Epithelial cell of proximal tubule (primary cell): ENCODE data around the gene HELZ. TPM values are rescaled to one million over a fixed set of nuclear protein-coding genes. Genes with fewer than 3 reads are reported as not detected.
"Not testable (repeated sequence)": the region's sequence is repeated elsewhere in the genome, so short reads cannot be mapped to it uniquely, and the experiment has no call there.

Experiments
- DNase-seq: peaks from one replicate; pipeline ENCODE4 v3.0.0-alpha.2; 2011; ENCODE audit warnings: low read depth
- H3K4me3 ChIP-seq: 2 replicates; pipeline ENCODE4 v1.5.1; 2011; ENCODE audit warnings: low read depth, mild to moderate bottlenecking, low read length
- total RNA-seq: library from RNA; depleted of rRNA; stranded (reverse); fragments of >200 nt; gene quantifications from 2 replicates; pipeline ENCODE4 v1.2.3, GENCODE V29; 2015
- TF ChIP-seq, protein P1 (sequence below): conservative IDR thresholded peaks from 2 replicates; pipeline ENCODE4 v1.5.1; 2012; ENCODE audit warnings: low read depth, mild to moderate bottlenecking, low read length

HELZ gene
- total RNA-seq, 1 donor from 2014 or later: 31.1 TPM

DNA sequence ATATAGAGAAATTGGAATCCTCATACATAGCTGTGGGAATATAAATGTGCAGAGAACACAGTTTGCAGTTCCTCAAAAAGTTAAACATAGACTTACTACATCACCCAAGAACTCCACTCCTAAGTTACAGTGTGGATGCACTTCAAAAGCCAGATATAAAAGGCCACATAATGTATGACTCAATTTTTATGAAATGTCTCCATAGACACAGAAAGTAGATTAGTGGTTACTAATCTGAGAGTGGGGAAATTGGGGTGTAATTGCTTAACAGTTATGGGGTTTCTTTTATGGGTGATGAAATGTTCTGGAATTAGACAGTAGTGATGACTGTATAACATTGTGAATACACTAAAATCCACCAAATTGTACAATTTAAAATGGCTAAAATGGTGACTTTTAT is 139.8 kb downstream of the HELZ start:
- TF ChIP-seq, protein P1, sequence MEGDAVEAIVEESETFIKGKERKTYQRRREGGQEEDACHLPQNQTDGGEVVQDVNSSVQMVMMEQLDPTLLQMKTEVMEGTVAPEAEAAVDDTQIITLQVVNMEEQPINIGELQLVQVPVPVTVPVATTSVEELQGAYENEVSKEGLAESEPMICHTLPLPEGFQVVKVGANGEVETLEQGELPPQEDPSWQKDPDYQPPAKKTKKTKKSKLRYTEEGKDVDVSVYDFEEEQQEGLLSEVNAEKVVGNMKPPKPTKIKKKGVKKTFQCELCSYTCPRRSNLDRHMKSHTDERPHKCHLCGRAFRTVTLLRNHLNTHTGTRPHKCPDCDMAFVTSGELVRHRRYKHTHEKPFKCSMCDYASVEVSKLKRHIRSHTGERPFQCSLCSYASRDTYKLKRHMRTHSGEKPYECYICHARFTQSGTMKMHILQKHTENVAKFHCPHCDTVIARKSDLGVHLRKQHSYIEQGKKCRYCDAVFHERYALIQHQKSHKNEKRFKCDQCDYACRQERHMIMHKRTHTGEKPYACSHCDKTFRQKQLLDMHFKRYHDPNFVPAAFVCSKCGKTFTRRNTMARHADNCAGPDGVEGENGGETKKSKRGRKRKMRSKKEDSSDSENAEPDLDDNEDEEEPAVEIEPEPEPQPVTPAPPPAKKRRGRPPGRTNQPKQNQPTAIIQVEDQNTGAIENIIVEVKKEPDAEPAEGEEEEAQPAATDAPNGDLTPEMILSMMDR: no peak
- DNase-seq: no peak
- no peak overlapping the region for H3K4me3 ChIP-seq

GRCh38 chr17:67104641-67105040 is 140.4 kb downstream of the HELZ start:
- DNase-seq: not testable (repeated sequence)

DNA sequence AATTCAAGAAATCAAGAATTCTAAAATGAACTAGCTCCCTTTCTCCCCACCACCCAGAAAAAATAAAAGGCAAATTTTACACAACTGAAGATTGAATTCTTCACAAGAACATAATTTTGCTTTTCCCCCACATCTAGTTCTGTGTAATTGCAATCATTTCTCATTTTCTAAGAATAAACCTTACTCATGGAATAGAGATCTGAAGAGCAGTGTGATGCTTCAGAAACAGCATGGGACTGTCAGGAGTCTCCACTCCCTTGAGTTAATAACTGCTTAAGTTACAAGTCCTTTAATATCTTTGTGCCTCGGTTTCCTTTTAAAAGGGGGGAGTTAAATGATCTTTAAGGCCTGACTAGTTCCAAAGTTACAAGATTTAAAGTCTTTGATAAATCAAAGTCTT is 147.0 kb downstream of the HELZ start:
- no peak overlapping the region for H3K4me3 ChIP-seq
- no peak for DNase-seq
- TF ChIP-seq, protein P1: no peak

More at GRCh38 chr17:67104641-67105040, 140.4 kb downstream of the HELZ start:
- H3K4me3 ChIP-seq: not testable (repeated sequence)

DNA sequence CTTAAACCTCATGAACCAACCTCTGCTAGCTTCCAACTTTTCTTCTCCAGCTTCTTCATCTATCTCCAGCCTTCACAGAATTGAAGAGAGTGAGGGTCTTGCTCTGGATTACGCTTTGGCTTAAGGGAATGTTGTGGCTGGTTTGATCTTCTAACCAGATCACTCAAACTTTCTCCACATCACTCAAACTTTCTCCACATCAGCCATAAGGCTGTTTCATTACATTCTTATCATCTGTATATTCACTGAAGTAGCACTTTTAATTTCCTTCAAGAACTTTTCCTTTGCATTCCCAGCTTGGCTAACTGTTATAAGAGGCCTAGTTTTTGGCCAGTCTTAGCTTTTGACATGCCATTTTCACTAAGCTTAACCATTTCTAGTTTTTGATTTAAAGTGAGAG is 148.4 kb downstream of the HELZ start:
- no peak for DNase-seq
- TF ChIP-seq, protein P1: no peak
- H3K4me3 ChIP-seq: no peak overlapping the region

GRCh38 chr17:67095803-67096202 is 149.2 kb downstream of the HELZ start:
- peak; percentile 32 for DNase-seq
- H3K4me3 ChIP-seq: no peak overlapping the region
- TF ChIP-seq, protein P1: no peak

- DNase-seq: peak; percentile 82
- not testable (repeated sequence) for H3K4me3 ChIP-seq
These were observed 149.7 kb downstream of the HELZ start for GRCh38 chr17:67095291-67095690.

GRCh38 chr17:67093348-67093747 is 151.6 kb downstream of the HELZ start:
- TF ChIP-seq, protein P1: no peak
- H3K4me3 ChIP-seq: no peak overlapping the region
- no peak for DNase-seq

GRCh38 chr17:67092710-67093109 is 152.3 kb downstream of the HELZ start:
- not testable (repeated sequence) for DNase-seq, H3K4me3 ChIP-seq

GRCh38 chr17:67092291-67092690 is 152.7 kb downstream of the HELZ start:
- TF ChIP-seq, protein P1: no peak
- no peak overlapping the region for H3K4me3 ChIP-seq

More at GRCh38 chr17:67092291-67092690, 152.7 kb downstream of the HELZ start:
- no peak for DNase-seq
